Measurements from ENCODE around the gene PRIMPOL. TPM values are rescaled to one million over a fixed set of nuclear protein-coding genes. Genes with fewer than 3 reads are reported as not detected.

The PRIMPOL gene
- total and polyA plus RNA-seq, 2 of the 4 experiments (the other 2 are of a cell fraction), result 5.6 to 8.8 TPM

- TF ChIP-seq RFX5 (IDR thresholded peaks at IDR 0.05; ENCODE audit: low read depth, low read length), result peak; percentile 62
- peak; percentile 39 for TF ChIP-seq RCOR1 (IDR thresholded peaks at IDR 0.05; ENCODE audit: insufficient replicate concordance, low read length)
- peak; percentile 33; the same call in 1 of the 2 replicates for TF ChIP-seq SMC3 (IDR thresholded peaks at IDR 0.05; ENCODE audit: low read depth, low read length)
- peak; percentile 55 for TF ChIP-seq FOS (IDR thresholded peaks at IDR 0.05; ENCODE audit: low read depth, low read length)
- no peak for TF ChIP-seq NFE2L2 (IDR thresholded peaks at IDR 0.05; ENCODE audit: low read depth, low read length)
- peak; percentile 88 for TF ChIP-seq USF2 (IDR thresholded peaks at IDR 0.05; ENCODE audit: low read depth, low read length)
- TF ChIP-seq MXI1 (IDR thresholded peaks at IDR 0.05; ENCODE audit: borderline replicate concordance, low read depth, low read length), result peak; percentile 95
- TF ChIP-seq MAZ (IDR thresholded peaks at IDR 0.05; ENCODE audit: borderline replicate concordance, low read depth, low read length), result peak; percentile 96
- TF ChIP-seq CEBPB (IDR thresholded peaks at IDR 0.05; ENCODE audit: low read depth, low read length), result peak; percentile 11; the same call in 1 of the 2 replicates
- TF ChIP-seq BHLHE40 (IDR thresholded peaks at IDR 0.05; ENCODE audit: low read depth, low read length), result peak; percentile 36; the same call in 1 of the 2 replicates
- TF ChIP-seq CHD1 (IDR thresholded peaks at IDR 0.05; ENCODE audit: low read depth, low read length), result no peak
- no peaks in the 10 kb centered on the region for H3K9me1 ChIP-seq (ENCODE audit: insufficient read depth, low read length)
- H3K9me3 ChIP-seq (ENCODE audit: control insufficient read depth, insufficient read depth, low read length), result no peaks in the 10 kb centered on the region
- 0 out of 2 replicates have a peak within 1 kb of the TSS, but pooled peaks have one; percentile 30 for H3K14ac ChIP-seq (replicated peaks; ENCODE audit: low read depth, low read length)
- intact Hi-C loops (cut with micrococcal nuclease), result loop anchor here (1.0 to 5.0 kb wide), 4 partner anchors 85 to 467 kb away; partner anchors contain the start of genes CASP3, IRF2 and PRIMPOL
- peak within 1 kb of the TSS; percentile 11; the same call in 1 of the 2 replicates for H3K27ac ChIP-seq (ENCODE audit: insufficient read depth, low read length)
- H3K4me3 ChIP-seq (ENCODE audit: insufficient read depth, low read depth, low read length), result peak within 1 kb of the TSS; percentile 74
- peak within 1 kb of the TSS; percentile 21 for H2AK9ac ChIP-seq (replicated peaks; ENCODE audit: low read depth, low read length, poor library complexity)
- peak within 1 kb of the TSS; percentile 20 for H2BK5ac ChIP-seq (ENCODE audit: low read depth, low read length, poor library complexity, severe bottlenecking)
- peak within 1 kb of the TSS; percentile 57 to 93; a peak in 3 of 4 replicates for H4K8ac ChIP-seq (ENCODE audit: low read depth in 2 of 2, low read length in 2 of 2)
- peaks cover 4% of the 10 kb centered on the region for H3K4me1 ChIP-seq (ENCODE audit: control insufficient read depth, insufficient read depth, low read length)
- ChIA-PET CTCF (interaction anchor here (0.7 to 2.9 kb wide), 5 partner anchors 12 to 469 kb away, joined by 3 to 12 read pairs (median 3); no protein-coding TSS in a partner anchor), POLR2A (ENCODE audit: unreplicated experiment) (no interaction called here)
- no peak within 1 kb of the TSS for H2BK15ac ChIP-seq (ENCODE audit: low read depth, low read length)
- H4K91ac ChIP-seq (ENCODE audit: insufficient read depth, low read depth, low read length), result peak within 1 kb of the TSS; percentile 62
- no peak within 1 kb of the TSS for H3K23ac ChIP-seq (ENCODE audit: low read depth, low read length)
- H2AFZ ChIP-seq (replicated peaks; ENCODE audit: low read length, poor library complexity), result peak within 1 kb of the TSS; percentile 98
- DNase-seq (peak; percentile 98), ATAC-seq (ENCODE audit: low read depth) (peak; percentile 98)
- dilution Hi-C loops (cut with HindIII; ENCODE audit: low sequenced_read_pairs, unreplicated experiment), result no loop called here
- no peaks in the 10 kb centered on the region for H3K27me3 ChIP-seq (ENCODE audit: control insufficient read depth, insufficient read depth, low read length)
- peak within 1 kb of the TSS; percentile 89 for H3K4me2 ChIP-seq (ENCODE audit: low read depth, low read length)
- peak within 1 kb of the TSS; percentile 40; the same call in 1 of the 2 replicates for H2BK120ac ChIP-seq (ENCODE audit: low read depth, low read length)
- peak within 1 kb of the TSS; percentile 77 for H3K4ac ChIP-seq (ENCODE audit: low read depth, low read length)
- H2AK5ac ChIP-seq (ENCODE audit: low read depth, low read length), result no peak within 1 kb of the TSS
- peaks cover 11 to 27% of the 10 kb centered on the region in 2 experiments for H3K79me1 ChIP-seq (ENCODE audit: low read depth in 1 of 2, low read length in 2 of 2)
- in situ Hi-C loops (cut with MboI; ENCODE audit: low sequenced_read_pairs), result no loop called here
- no peaks in the 10 kb centered on the region for H3K36me3 ChIP-seq (ENCODE audit: control insufficient read depth, insufficient read depth, low read length)
- peak within 1 kb of the TSS; percentile 43 for H4K5ac ChIP-seq (ENCODE audit: low read depth, low read length)
- H3K9ac ChIP-seq (ENCODE audit: low read depth, low read length), result peak within 1 kb of the TSS; percentile 32
- WGBS, 2 experiments (ENCODE audit: extremely low coverage in 2 of 2, insufficient read length in 1 of 2), result 4% methylated on average over 19 of the region's 69 CpGs; no CpG with 5 or more reads in 1 of the 2 experiments
- H4K20me1 ChIP-seq (ENCODE audit: insufficient read depth, low read length), result no peaks in the 10 kb centered on the region; the same call in 1 of the 2 replicates
- H3K56ac ChIP-seq (ENCODE audit: extremely low read depth, insufficient read depth, low read length), result peak within 1 kb of the TSS; percentile 64
- H2BK20ac ChIP-seq (ENCODE audit: low read depth, low read length), result no peak within 1 kb of the TSS
- no TSS peak for BruUV-seq (replicated peaks)
- no peak within 1 kb of the TSS for H3K18ac ChIP-seq (ENCODE audit: low read depth, low read length)
Measured at GRCh38 chr4:184733654-184734524, 84.4 kb downstream of the PRIMPOL start, which contains the start of gene CENPU. Gene CENPU, minus strand, starts transcription at chr4:184734096. Its CDS starts 34 bp downstream, at chr4:184734062.

Measured in IMR-90 (cell line).